IMR-90 (cell line): Measurements from ENCODE around the gene ATP5MK. TPM values are rescaled to one million over a fixed set of nuclear protein-coding genes. Genes with fewer than 3 reads are reported as not detected.

Experiments
- ATAC-seq: fragments of 200-7000 bp; cut with Tn5 transposase; 2 replicates; pipeline ENCODE4 v1.9.1; 2020; ENCODE audit warnings: low read depth, mild to moderate bottlenecking, moderate library complexity
- BruUV-seq: library from RNA; stranded (reverse); fragments of 400-500 nt; replicated peaks from 2 replicates; lab custom pipeline; 2021; lab: Mats Ljungman, UMichigan
- CTCF ChIA-PET: fragments of 300-600 bp; formaldehyde crosslinking; extraction: SDS; loops from one replicate; lab custom pipeline; 2021; ENCODE audit warnings: antibody characterized with exemption; lab: Yijun Ruan, JAX
- POLR2A ChIA-PET: fragments of 300-600 bp; sonication (Branson Sonifier 250); formaldehyde crosslinking; loops from one replicate; lab custom pipeline; 2022; ENCODE audit warnings: antibody characterized with exemption; ENCODE audit not compliant: unreplicated experiment; lab: Charles Lee
- DNase-seq: peaks from one replicate; pipeline ENCODE4 v3.0.0; 2013
- H2AFZ ChIP-seq: replicated peaks from 2 replicates; pipeline ENCODE3; 2013; ENCODE audit warnings: low read length, mild to moderate bottlenecking; ENCODE audit not compliant: poor library complexity
- H2AK5ac ChIP-seq: 2 replicates; pipeline ENCODE4 v1.6.1; 2013; ENCODE audit warnings: low read depth, low read length, inconsistent platforms
- H2AK9ac ChIP-seq: replicated peaks from 2 replicates; pipeline ENCODE3; 2013; ENCODE audit warnings: mild to moderate bottlenecking, low read depth, low read length, moderate library complexity; ENCODE audit not compliant: poor library complexity
- H2BK120ac ChIP-seq: 2 replicates; pipeline ENCODE4 v1.6.1; 2013; ENCODE audit warnings: low read depth, low read length, inconsistent platforms
- H2BK15ac ChIP-seq: 3 replicates; pipeline ENCODE4 v1.6.1; 2013; ENCODE audit warnings: low read depth, low read length, inconsistent platforms
- H2BK20ac ChIP-seq: 2 replicates; pipeline ENCODE4 v1.6.1; 2013; ENCODE audit warnings: low read depth, mild to moderate bottlenecking, inconsistent platforms, low read length, moderate library complexity
- H2BK5ac ChIP-seq: 2 replicates; pipeline ENCODE4 v1.6.1; 2013; ENCODE audit warnings: mild to moderate bottlenecking, low read depth, low read length, inconsistent platforms; ENCODE audit not compliant: poor library complexity, severe bottlenecking
- H3K14ac ChIP-seq: replicated peaks from 2 replicates; pipeline ENCODE4 v1.6.1; 2013; ENCODE audit warnings: low read depth, low read length, inconsistent platforms
- H3K18ac ChIP-seq: 2 replicates; pipeline ENCODE4 v1.6.1; 2013; ENCODE audit warnings: low read depth, low read length, control low read depth
- H3K23ac ChIP-seq: 2 replicates; pipeline ENCODE4 v1.6.1; 2013; ENCODE audit warnings: low read depth, low read length, inconsistent platforms
- H3K27ac ChIP-seq: 2 replicates; pipeline ENCODE4 v1.5.1; 2013; ENCODE audit warnings: mild to moderate bottlenecking, control low read depth, low read length; ENCODE audit not compliant: insufficient read depth
- H3K27me3 ChIP-seq: 2 replicates; pipeline ENCODE4 v1.6.1; 2013; ENCODE audit warnings: low read length; ENCODE audit not compliant: control insufficient read depth, insufficient read depth
- H3K36me3 ChIP-seq: 2 replicates; pipeline ENCODE4 v1.6.1; 2013; ENCODE audit warnings: low read length, mixed read lengths; ENCODE audit not compliant: control insufficient read depth, insufficient read depth
- H3K4ac ChIP-seq: 2 replicates; pipeline ENCODE4 v1.6.1; 2013; ENCODE audit warnings: low read depth, low read length, inconsistent platforms
- H3K4me1 ChIP-seq: 2 replicates; pipeline ENCODE4 v1.6.1; 2013; ENCODE audit warnings: low read length, mixed read lengths; ENCODE audit not compliant: control insufficient read depth, insufficient read depth
- H3K4me2 ChIP-seq: 2 replicates; pipeline ENCODE4 v1.6.1; 2013; ENCODE audit warnings: low read depth, mild to moderate bottlenecking, control low read depth, low read length, moderate library complexity
- H3K4me3 ChIP-seq: 2 replicates; pipeline ENCODE4 v1.5.1; 2013; ENCODE audit warnings: low read depth, mild to moderate bottlenecking, control low read depth, low read length, moderate library complexity; ENCODE audit not compliant: insufficient read depth
- H3K56ac ChIP-seq: 2 replicates; pipeline ENCODE4 v1.6.1; 2013; ENCODE audit warnings: low read length, inconsistent platforms; ENCODE audit not compliant: insufficient read depth; ENCODE audit errors: extremely low read depth
- H3K79me1 ChIP-seq, 2 experiments: 2 replicates each; pipeline ENCODE4 v1.6.1; 2013; ENCODE audit warnings: low read length in 2 of 2, inconsistent platforms in 1 of 2, low read depth in 1 of 2
- H3K9ac ChIP-seq: 2 replicates; pipeline ENCODE4 v1.6.1; 2013; ENCODE audit warnings: low read depth, low read length, control low read depth
- H3K9me1 ChIP-seq: 2 replicates; pipeline ENCODE4 v1.6.1; 2013; ENCODE audit warnings: low read length, inconsistent platforms; ENCODE audit not compliant: insufficient read depth
- H3K9me3 ChIP-seq: 2 replicates; pipeline ENCODE4 v1.6.1; 2013; ENCODE audit warnings: low read length; ENCODE audit not compliant: control insufficient read depth, insufficient read depth
- H4K20me1 ChIP-seq: 2 replicates; pipeline ENCODE4 v1.6.1; 2013; ENCODE audit warnings: low read length, inconsistent platforms; ENCODE audit not compliant: insufficient read depth
- H4K5ac ChIP-seq: 2 replicates; pipeline ENCODE4 v1.6.1; 2013; ENCODE audit warnings: mild to moderate bottlenecking, low read depth, low read length, control low read depth
- H4K8ac ChIP-seq, 2 experiments: 2 replicates each; pipeline ENCODE4 v1.6.1; 2013; ENCODE audit warnings: low read depth in 2 of 2, low read length in 2 of 2, control low read depth in 1 of 2, inconsistent platforms in 1 of 2
- H4K91ac ChIP-seq: 2 replicates; pipeline ENCODE4 v1.6.1; 2013; ENCODE audit warnings: low read depth, low read length, inconsistent platforms; ENCODE audit not compliant: insufficient read depth
- CEBPB ChIP-seq: IDR thresholded peaks from 2 replicates; pipeline ENCODE4 v1.6.1; 2012; ENCODE audit warnings: low read depth, low read length, improper control_type of control experiment
- CHD1 ChIP-seq: IDR thresholded peaks from 2 replicates; pipeline ENCODE4 v1.6.1; 2012; ENCODE audit warnings: low read depth, low read length, improper control_type of control experiment
- FOS ChIP-seq: fragments of 150-350 bp; IDR thresholded peaks from 2 replicates; pipeline ENCODE4 v1.6.1; 2016; ENCODE audit warnings: low read depth, low read length
- SMC3 ChIP-seq: fragments of 150-350 bp; IDR thresholded peaks from 2 replicates; pipeline ENCODE4 v1.6.1; 2016; ENCODE audit warnings: low read depth, mild to moderate bottlenecking, antibody characterized with exemption, low read length, moderate library complexity
- WGBS, 2 experiments: methylation state at CpG; one replicate each; pipeline versions ENCODE4 v1.1.5 to v1.1.7; 2013; ENCODE audit warnings: missing lambda C conversion rate in 2 of 2; ENCODE audit not compliant: insufficient read length in 1 of 2; ENCODE audit errors: extremely low coverage in 2 of 2; 5-methylcytosine and 5-hydroxymethylcytosine counted together
- dilution Hi-C: fragments of 300-500 bp; cut with HindIII; formaldehyde crosslinking; loops from one replicate; pipeline ENCODE4 v1.14.3; 2018; ENCODE audit warnings: low sequenced_read_pairs; ENCODE audit not compliant: unreplicated experiment
- in situ Hi-C: fragments of 300-500 bp; cut with MboI; formaldehyde crosslinking; loops from 3 replicates; pipeline ENCODE4 v1.14.3; 2019; ENCODE audit warnings: low sequenced_read_pairs, inconsistent platforms, mixed read lengths
- intact Hi-C: fragments of 100-400 bp; cut with micrococcal nuclease; formaldehyde crosslinking; loops from 2 replicates; pipeline ENCODE4 v1.10.0; 2022
- polyA plus RNA-seq, 3 experiments: library from polyadenylated mRNA; depleted of rRNA; stranded (reverse); fragments of >200 nt; gene quantifications; 2 replicates each; pipeline ENCODE4 v1.2.3, GENCODE V29; 2012; ENCODE audit warnings: low replicate concordance in 1 of 3
- total RNA-seq: library from RNA; depleted of rRNA; stranded (reverse); fragments of >200 nt; gene quantifications from 2 replicates; pipeline ENCODE4 v1.2.3, GENCODE V29; 2012
- TF ChIP-seq, protein P1 (sequence below): fragments of 150-350 bp; IDR thresholded peaks from 2 replicates; pipeline ENCODE4 v1.6.1; 2016; ENCODE audit warnings: low read depth, mild to moderate bottlenecking, low read length, moderate library complexity, borderline replicate concordance

The ATP5MK gene
- total and polyA plus RNA-seq, 2 of the 4 experiments (the other 2 are of a cell fraction): 73.4 to 101 TPM

DNA sequence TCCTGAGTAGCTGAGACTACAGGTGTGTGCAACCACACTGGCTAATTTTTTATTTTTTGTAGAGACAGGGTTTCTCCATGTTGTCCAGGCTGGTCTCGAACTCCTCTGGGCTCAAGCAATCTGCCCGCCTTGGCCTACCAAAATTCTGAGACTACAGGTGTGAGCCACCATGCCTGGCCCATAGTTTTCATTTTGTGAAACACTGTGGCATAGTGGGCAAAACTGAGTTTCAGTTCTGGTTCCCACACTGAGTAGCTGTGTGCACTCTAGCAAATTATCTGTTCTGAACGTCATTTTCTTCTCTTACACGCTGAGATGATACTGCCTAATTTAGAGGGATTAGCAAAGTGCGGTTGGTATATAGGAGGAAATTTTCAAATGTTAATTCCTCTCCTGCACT, 13.5 kb downstream of the ATP5MK start:
- TF ChIP-seq CEBPB: no peak
- TF ChIP-seq, protein P1, sequence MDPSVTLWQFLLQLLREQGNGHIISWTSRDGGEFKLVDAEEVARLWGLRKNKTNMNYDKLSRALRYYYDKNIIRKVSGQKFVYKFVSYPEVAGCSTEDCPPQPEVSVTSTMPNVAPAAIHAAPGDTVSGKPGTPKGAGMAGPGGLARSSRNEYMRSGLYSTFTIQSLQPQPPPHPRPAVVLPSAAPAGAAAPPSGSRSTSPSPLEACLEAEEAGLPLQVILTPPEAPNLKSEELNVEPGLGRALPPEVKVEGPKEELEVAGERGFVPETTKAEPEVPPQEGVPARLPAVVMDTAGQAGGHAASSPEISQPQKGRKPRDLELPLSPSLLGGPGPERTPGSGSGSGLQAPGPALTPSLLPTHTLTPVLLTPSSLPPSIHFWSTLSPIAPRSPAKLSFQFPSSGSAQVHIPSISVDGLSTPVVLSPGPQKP: no peak
- TF ChIP-seq FOS: no peak
- TF ChIP-seq CHD1: no peak
- no peak for TF ChIP-seq SMC3
- H3K4ac ChIP-seq: no peak overlapping the region
- no peaks in the 10 kb centered on the region for H3K4me1 ChIP-seq
- H3K9ac ChIP-seq: no peak overlapping the region
- no peak overlapping the region for H2BK15ac ChIP-seq
- WGBS, 2 experiments: 93% methylated on average over 2 of the region's 5 CpGs; no CpG with 5 or more reads in 1 of the 2 experiments
- DNase-seq: no peak
- no peak overlapping the region for H2BK20ac ChIP-seq
- in situ Hi-C loops: no loop called here
- no peak overlapping the region for H3K14ac ChIP-seq
- H2BK5ac ChIP-seq: no peak overlapping the region
- no TSS peak for BruUV-seq
- H3K36me3 ChIP-seq: peaks cover 14% of the 10 kb centered on the region
- no peaks in the 10 kb centered on the region for H3K9me1 ChIP-seq
- no peak overlapping the region for H3K18ac ChIP-seq
- intact Hi-C loops: no loop called here
- no peak overlapping the region for H2AK5ac ChIP-seq
- dilution Hi-C loops: no loop called here
- H4K20me1 ChIP-seq: no peaks in the 10 kb centered on the region
- H3K27me3 ChIP-seq: no peaks in the 10 kb centered on the region
- ChIA-PET POLR2A (no interaction called here), CTCF (no interaction called here)
- ATAC-seq: no peak
- H2AFZ ChIP-seq: no peak overlapping the region
- H3K79me1 ChIP-seq: no peaks in the 10 kb centered on the region
- no peak overlapping the region for H3K23ac ChIP-seq
- no peak overlapping the region for H4K8ac ChIP-seq
- no peak overlapping the region for H3K4me3 ChIP-seq
- H2AK9ac ChIP-seq: no peak overlapping the region
- no peaks in the 10 kb centered on the region for H3K9me3 ChIP-seq
- H2BK120ac ChIP-seq: no peak overlapping the region
- H3K56ac ChIP-seq: no peak overlapping the region
- no peak overlapping the region for H3K27ac ChIP-seq
- no peak overlapping the region for H4K5ac ChIP-seq
- H3K4me2 ChIP-seq: no peak overlapping the region
- H4K91ac ChIP-seq: no peak overlapping the region
